Tongue (tissue), 2 donors: Measurements from ENCODE around the gene LRRN4. TPM values are rescaled to one million over a fixed set of nuclear protein-coding genes. Genes with fewer than 3 reads are reported as not detected.

Source experiments
- DNase-seq: peaks from one replicate; pipeline ENCODE4 v3.0.0-alpha.2; 2015
- total RNA-seq: library from RNA; depleted of rRNA; stranded (reverse); fragments of >200 nt; gene quantifications from one replicate; pipeline ENCODE4 v1.2.3, GENCODE V29; 2014

Gene LRRN4
- total RNA-seq, 1 donor from 2014 or later: not detected

- no peak for DNase-seq
Observed at GRCh38 chr20:6030453-6031080, 23.3 kb downstream of the LRRN4 start.

- DNase-seq: no peak
Observed at GRCh38 chr20:6029538-6029937, 24.3 kb downstream of the LRRN4 start.

GRCh38 chr20:6028818-6029217, 25.0 kb downstream of the LRRN4 start:
- no peak for DNase-seq

GRCh38 chr20:6026051-6026450, 27.8 kb downstream of the LRRN4 start:
- no peak for DNase-seq

GRCh38 chr20:6024768-6025167, 29.1 kb downstream of the LRRN4 start:
- no peak for DNase-seq

- no peak for DNase-seq
Observed at GRCh38 chr20:6017880-6018279, 36.0 kb downstream of the LRRN4 start.

- no peak for DNase-seq
Observed at GRCh38 chr20:6017467-6017866, 36.4 kb downstream of the LRRN4 start.

GRCh38 chr20:6014957-6015356, 38.9 kb downstream of the LRRN4 start:
- DNase-seq: no peak

- no peak for DNase-seq
Observed at GRCh38 chr20:6014017-6014416, 39.8 kb downstream of the LRRN4 start.

- no peak for DNase-seq
Observed at GRCh38 chr20:6012179-6012578, 41.7 kb downstream of the LRRN4 start.

GRCh38 chr20:6008254-6008653, 45.6 kb downstream of the LRRN4 start:
- peak; percentile 77 for DNase-seq

GRCh38 chr20:6007529-6008103, 46.2 kb downstream of the LRRN4 start:
- no peak for DNase-seq

- no peak for DNase-seq
Observed at GRCh38 chr20:6007094-6007528, 46.7 kb downstream of the LRRN4 start.

- peak; percentile 17 for DNase-seq
Observed at GRCh38 chr20:6006603-6006949, 47.3 kb downstream of the LRRN4 start.

- no peak for DNase-seq
Observed at GRCh38 chr20:6000871-6001270, 53.0 kb downstream of the LRRN4 start.

- no peak for DNase-seq
Observed at GRCh38 chr20:5999783-6000182, 54.1 kb downstream of the LRRN4 start.

- DNase-seq: no peak
Observed at GRCh38 chr20:5996765-5997164, 57.1 kb downstream of the LRRN4 start.

- DNase-seq: no peak
Observed at GRCh38 chr20:5991623-5992441, 62.0 kb downstream of the LRRN4 start.

GRCh38 chr20:5990946-5991345, 62.9 kb downstream of the LRRN4 start:
- no peak for DNase-seq
